Stromal cell of bone marrow (primary cell): ENCODE data around the gene RNF10.
"Not testable (repeated sequence)": the region's sequence is repeated elsewhere in the genome, so short reads cannot be mapped to it uniquely, and the experiment has no call there.

Source experiments
- DNase-seq: peaks from one replicate; pipeline ENCODE4 v3.0.0-alpha.2; 2012; ENCODE audit warnings: low read depth

RNF10 gene

DNA sequence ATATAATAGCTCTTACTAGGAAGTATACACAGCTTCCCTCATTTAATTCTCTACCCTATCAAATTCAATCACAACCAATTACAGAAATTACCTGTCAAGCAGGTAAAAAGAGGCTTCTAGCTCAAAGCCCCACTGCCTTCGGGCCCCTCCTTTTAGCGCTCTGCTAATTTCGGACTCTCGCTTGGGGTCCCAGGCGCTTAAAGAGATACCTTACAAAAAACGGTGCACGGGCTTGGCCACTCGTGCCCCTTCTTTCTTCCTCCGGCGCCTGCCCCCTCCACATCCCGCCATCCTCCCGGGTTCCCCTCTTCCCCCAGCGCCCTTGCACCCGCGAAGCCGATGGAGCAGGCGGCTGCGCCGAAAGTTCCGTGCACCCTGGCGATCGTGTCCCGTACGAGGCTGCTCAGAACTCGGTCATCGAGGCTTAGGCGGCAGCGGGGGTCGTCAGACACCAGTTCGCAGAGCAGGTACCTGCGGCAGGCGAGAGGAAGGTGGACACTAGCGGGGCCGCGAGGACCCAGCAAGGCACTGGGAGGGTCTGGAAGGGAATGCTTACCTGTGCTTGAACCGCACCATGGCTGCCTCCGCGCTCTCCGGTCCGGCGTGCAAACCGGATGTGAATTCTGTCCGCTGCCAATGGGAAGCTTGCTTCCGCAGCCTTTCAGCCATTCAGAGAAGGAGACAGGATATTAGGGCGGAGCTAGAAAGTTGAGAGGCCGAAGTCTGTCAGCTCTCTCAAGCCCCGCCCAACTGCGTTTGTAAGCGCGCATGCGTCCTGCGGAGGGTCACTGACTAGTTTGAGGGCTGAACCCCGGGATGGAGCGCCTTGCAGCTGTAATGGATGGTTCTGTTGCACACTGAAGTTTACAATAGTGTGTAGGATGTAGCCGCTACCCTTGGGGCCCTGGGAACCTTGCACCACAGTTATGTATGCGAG is 46.9 kb downstream of the RNF10 start, which contains the start of gene POP5:
POP5 (minus strand) TSS at position 616 of the 937 bp plus-strand sequence; CDS start at position 576, 40 bp downstream.
- DNase-seq = peak; percentile 98

GRCh38 chr12:120581998-120582397 is 47.8 kb downstream of the RNF10 start:
- no peak for DNase-seq

GRCh38 chr12:120583478-120584030 is 49.4 kb downstream of the RNF10 start:
- peak; percentile 32 for DNase-seq

DNA sequence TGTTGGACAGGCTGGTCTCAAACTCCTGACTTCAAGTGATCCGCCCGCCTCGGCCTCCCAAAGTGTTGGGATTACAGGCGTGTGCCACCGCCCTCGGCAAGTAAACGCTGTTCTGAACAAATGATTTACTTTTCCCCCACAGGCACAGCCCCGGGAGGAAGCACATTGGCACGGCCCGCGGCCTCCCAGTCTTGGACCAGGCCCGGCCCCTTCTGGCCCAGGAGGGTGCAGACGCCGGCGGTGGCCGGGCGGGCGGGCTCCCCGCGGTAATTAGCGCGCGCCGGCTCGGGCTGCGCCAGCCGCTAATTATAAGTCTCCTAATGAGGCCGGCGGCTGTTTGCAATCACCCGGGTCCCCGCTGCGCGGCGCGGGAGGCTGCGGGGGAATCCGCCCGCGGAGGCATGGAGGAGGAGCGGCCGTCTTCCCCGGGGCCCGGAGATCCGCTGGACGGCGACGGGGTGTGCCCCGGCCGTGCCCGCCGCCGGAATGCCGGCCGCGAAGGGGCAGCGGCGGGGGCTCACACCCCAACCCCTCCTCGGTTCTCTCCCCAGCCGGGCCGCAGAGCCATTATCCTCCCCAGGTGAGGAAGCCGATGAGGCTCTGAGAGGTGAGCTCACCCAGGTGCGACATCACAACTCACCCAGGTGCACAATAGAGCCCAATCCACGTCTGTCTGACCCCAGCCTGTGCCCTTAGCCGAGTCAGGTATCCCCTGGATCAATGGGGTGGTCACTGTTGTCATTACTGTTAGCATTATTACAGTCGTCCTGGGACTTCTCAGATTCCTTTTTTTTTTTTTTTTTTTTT is 50.4 kb downstream of the RNF10 start:
- no peak for DNase-seq

DNA sequence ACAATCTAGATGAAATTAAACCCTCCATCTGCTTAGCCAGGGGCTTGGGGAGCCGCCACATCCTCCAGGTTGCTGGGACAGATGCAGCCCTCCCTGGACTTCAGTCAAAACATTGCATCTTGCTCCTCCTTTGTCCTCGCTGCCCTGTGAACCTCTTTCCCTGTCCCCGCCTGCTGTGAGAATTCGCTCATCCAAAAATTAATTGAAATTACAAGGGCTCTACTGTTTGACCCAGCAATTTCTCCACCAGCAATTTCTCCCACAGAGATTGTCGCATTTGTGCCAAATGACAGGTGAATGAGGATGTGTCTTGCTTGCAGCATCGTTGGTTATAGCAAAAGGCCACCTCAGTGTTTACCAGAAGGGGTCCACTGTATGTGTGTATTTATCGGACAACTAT is 52.0 kb downstream of the RNF10 start:
- DNase-seq = no peak

GRCh38 chr12:120586860-120587259 is 52.7 kb downstream of the RNF10 start:
- no peak for DNase-seq

DNA sequence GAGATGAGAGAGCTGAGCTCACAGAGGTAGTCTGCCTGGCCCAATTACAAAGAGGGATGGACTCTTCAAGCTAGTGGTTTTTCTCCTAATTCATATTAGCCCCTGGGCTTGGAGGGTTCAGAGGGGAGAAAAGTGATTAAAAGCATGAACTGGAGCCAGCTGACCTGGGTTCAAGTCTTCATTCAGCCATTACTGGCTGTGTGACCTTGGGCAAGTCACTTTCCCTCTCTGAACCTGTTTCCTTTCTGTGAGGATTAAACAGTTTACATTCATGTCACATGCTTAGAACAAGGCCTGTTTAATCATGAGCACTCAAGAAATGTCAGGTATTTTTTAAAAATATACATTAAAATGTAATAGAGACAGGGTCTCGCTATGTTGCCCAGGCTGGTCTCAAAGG is 54.2 kb downstream of the RNF10 start:
- DNase-seq = no peak

GRCh38 chr12:120588948-120589930 is 55.1 kb downstream of the RNF10 start:
- no peak for DNase-seq

GRCh38 chr12:120590741-120591407 is 56.7 kb downstream of the RNF10 start:
- DNase-seq = no peak

- DNase-seq = no peak
Observed at GRCh38 chr12:120592121-120593049, 58.2 kb downstream of the RNF10 start.

DNA sequence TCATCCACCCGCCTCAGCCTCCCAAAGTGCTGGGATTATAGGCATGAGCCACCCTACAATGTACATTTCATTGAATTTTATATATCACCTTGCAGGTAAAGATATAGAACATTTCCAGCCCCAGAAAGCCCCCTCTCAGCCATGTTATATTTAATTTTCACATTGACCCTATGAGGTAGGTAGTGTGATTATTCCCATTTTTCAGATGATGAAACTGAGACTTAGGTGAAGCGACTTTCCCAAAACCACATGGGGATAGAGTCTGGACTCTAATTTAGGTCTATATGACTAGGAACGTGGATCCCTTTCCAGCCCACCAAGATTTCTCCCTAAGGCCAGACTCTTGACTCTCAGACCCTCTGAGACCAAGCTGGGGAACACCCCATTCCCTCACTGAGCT is 62.7 kb downstream of the RNF10 start:
- no peak for DNase-seq

DNA sequence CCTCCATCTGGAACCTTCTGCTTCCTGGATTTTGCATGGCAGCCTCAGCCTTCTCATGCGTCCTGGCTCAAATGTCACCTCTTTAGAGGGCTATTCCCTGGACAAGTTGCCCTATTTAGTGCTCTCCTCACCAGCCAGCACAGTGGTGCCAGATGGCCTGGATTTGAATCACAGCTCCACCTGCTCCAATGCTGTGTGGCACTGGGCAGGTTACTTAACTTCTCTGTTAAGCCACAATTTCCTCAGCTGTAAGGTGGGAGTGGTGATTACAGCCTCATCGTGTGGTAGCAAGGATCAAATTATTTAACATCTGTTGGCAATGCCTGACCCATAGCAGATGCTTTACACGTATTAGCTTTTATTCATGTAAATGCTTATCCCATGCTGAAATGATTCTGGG is 63.7 kb downstream of the RNF10 start:
- no peak for DNase-seq

- DNase-seq = peak; percentile 38
Observed at GRCh38 chr12:120598674-120599463, 64.7 kb downstream of the RNF10 start.

DNA sequence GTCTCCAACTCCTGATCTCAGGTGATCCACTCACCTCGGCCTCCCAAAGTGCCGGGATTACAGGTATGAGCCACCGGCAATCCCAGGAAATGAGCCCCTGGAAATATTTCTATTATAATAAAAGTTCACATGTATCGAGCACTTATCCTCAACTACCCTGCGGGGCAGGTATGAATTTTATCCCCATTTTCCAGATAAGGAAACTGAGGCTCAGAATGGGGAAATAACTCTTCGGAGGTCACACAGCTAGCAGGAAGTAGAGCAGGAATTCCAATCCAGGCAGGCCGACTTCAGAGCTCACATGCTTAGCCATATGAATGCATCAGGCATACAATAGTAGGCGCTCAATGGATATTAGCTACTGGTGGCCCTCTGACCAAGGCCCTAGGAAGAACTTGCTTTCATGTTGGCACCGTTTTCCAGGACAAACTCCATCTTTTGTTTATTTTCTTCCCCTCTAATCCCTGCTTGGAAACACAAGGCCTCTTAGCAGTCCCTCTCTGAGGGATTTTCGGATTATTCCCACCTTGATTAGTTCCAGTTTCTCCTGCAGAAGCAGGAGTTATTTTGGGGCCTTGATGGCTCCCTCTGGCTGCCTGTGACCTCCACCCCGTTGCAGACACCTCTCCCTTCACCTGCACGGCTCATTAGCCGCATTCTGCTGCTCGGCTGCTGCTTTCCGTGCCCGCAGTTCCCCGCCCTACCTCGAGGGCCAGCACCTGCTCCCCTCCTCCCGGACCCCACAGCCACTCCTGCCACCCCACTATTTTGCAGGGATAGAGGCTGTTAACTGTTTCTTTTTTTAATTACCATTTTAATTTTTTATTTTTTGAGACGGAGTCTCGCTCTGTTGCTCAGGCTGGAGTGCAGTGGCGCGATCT is 65.8 kb downstream of the RNF10 start:
- DNase-seq = no peak

- DNase-seq = not testable (repeated sequence)
Observed at GRCh38 chr12:120602416-120602815, 68.3 kb downstream of the RNF10 start.

GRCh38 chr12:120610560-120610959 is 76.4 kb downstream of the RNF10 start:
- DNase-seq = no peak

GRCh38 chr12:120611534-120611933 is 77.4 kb downstream of the RNF10 start:
- DNase-seq = not testable (repeated sequence)

DNA sequence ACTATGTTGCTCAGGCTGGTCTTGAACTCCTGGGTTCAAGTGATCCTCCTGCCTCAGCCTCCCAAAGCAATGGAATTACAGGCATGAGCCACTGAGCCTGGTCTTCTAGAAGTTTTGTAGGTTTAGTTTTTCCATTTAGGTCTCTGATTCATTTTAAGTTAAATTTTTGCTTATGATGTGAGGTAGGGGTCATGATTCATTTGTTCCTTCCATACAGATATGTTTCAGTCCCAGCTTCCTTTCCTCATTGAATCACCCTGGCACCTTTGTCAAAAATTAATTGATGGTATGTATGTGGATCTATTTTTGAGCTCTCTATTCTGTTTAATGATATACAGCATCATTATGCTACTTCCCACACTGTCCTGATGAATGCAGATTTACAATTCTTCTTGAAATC is 80.7 kb downstream of the RNF10 start:
- no peak for DNase-seq
